Fibroblast of mammary gland (primary cell): Measurements from ENCODE around the gene VAC14.
A peak's percentile ranks its signal among the peaks of the same experiment; 100 is the strongest.

ENCODE experiments used
- DNase-seq: peaks from one replicate; pipeline ENCODE4 v3.0.0-alpha.2; 2010; ENCODE audit warnings: low read depth
- H3K4me3 ChIP-seq: 2 replicates; pipeline ENCODE4 v1.5.1; 2011; ENCODE audit warnings: low read depth, mild to moderate bottlenecking, low read length, moderate library complexity; ENCODE audit not compliant: control insufficient read depth
- TF ChIP-seq, protein P1 (sequence below): conservative IDR thresholded peaks from 2 replicates; pipeline ENCODE4 v1.5.1; 2011; ENCODE audit warnings: low read depth, low read length, inconsistent platforms; ENCODE audit not compliant: control insufficient read depth, insufficient read depth

VAC14 gene

DNA sequence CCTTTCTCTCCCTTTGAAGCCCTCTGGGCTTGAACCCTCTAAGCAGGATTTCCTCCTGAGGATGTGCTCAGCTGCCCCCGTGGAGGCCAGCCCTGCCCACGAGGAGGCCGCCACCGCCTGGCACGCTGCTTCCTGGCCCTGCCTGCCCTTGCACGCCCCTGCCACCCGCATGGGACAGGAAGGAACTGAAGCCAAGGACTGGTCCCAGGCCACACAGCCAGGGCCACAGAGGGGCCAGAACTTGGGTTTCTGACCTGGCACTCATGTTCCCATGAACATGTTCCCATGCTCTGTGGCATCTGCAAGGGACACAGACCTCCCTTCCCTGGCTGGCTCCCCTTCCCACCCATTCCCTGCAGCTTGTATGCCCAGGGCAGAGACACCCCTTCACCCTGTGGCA lies 91.0 kb downstream of the VAC14 start:
- TF ChIP-seq, protein P1, sequence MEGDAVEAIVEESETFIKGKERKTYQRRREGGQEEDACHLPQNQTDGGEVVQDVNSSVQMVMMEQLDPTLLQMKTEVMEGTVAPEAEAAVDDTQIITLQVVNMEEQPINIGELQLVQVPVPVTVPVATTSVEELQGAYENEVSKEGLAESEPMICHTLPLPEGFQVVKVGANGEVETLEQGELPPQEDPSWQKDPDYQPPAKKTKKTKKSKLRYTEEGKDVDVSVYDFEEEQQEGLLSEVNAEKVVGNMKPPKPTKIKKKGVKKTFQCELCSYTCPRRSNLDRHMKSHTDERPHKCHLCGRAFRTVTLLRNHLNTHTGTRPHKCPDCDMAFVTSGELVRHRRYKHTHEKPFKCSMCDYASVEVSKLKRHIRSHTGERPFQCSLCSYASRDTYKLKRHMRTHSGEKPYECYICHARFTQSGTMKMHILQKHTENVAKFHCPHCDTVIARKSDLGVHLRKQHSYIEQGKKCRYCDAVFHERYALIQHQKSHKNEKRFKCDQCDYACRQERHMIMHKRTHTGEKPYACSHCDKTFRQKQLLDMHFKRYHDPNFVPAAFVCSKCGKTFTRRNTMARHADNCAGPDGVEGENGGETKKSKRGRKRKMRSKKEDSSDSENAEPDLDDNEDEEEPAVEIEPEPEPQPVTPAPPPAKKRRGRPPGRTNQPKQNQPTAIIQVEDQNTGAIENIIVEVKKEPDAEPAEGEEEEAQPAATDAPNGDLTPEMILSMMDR = no peak
- no peak overlapping the region for H3K4me3 ChIP-seq
- no peak for DNase-seq

DNA sequence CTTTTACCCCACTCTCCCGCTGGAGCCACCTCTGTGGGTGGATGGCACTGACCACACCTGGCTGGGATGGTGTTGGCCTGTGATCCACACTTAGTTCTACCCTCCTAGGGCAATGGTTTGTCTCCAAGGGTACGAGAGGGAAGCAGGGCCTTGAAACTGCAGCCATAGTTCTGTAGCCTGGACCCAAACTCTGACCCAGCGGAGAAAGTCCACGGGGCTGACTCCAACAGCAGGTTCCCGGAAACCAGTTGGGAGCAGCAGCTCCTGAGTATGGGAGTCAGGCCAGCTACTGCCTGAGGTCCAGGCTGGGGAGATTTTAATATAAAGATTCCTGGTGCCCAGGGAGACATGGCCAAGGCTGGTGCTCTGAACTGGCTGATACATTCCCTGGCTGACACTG lies 91.5 kb downstream of the VAC14 start:
- H3K4me3 ChIP-seq = no peak overlapping the region
- TF ChIP-seq, protein P1 = no peak
- DNase-seq = no peak

DNA sequence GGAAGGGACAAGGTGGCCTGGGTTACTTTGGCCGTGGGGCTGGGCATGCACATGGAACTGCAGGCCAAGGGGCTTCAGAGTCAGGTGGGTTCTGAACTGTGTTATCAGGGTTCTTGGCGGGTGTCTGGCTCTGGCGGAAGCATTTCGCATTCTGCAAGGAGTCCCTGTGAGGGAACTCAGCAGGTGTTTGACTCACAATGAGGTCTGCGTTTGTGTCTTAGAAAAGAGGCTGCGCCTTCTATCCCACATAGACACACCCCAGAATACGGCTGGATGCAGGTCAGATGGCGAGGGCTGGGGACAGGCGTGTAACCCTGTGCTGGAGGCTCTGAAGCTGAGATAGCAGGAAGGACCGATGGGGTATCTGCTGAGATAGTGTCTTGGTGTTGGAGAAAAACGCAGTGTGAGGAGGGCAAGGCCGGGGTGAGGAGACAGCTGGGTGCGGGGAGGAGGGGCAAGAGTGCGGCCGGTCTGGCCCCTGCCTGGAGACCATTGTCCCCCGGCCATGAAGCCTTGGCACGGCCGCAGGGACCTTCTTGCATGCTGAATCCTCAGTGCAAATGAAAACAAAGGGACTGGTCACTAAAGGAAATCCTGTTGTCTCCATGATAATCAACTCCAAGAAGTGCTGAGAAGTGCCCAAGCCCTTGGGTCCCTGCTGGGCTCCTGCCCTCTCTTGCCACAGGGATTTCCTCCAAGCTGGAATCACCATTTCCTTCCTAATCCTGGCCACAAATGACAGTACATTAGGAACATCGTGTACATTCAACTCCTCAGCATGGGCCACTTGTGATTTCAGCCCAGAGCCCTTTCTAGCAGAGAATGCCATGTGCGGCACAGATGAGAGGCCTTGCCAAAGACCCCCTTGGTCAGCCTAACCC lies 92.4 kb downstream of the VAC14 start:
- TF ChIP-seq, protein P1 = no peak
- DNase-seq = no peak
- H3K4me3 ChIP-seq = no peak overlapping the region

DNA sequence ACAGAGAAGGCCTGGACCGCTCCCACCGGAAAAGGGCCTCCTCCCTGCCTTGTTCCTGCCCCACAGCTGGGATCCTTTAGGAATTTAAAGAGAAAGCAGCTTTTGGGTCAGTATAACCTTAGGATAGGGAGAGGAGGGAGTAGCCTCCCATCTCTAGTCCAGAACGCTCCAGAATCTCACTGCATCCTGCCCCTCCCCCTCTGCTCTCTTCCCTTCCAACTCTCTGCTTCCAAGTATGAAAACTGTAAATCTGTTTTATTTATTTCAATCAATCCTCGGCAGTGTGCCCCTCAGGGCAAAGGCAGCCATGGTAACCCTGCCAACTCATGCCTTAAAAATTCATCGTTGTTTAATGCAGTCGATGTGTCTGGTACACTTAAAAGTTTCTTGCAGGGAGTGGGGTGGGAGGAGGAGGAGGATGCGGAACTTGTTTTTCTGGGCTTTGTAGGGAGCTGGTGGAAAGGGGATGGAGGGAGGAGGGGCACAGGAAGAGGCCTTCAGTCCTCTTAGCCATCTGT lies 94.0 kb downstream of the VAC14 start:
- peak; percentile 69 for DNase-seq
- H3K4me3 ChIP-seq = no peak overlapping the region
- TF ChIP-seq, protein P1 = no peak

DNA sequence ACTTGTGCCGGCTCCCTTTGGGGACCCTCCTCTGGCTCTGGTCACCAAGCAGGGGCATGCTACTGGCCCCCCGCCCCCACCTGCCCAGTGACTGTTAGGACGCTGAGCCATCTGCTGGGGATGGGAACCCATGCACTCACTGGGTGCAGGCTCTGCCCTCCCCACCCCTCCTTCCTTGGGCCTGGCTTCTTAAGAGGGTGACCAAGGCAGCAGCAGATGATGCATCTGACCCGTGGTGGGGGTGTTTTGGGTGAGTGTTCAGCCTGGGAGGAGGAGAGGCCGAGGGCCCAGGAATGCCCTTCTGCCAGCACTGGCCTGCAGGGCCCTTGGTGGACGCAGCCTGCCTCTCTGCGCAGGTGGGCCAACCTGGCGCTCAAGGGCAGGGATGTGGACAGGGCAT lies 95.9 kb downstream of the VAC14 start:
- no peak overlapping the region for H3K4me3 ChIP-seq
- DNase-seq = peak; percentile 32
- TF ChIP-seq, protein P1 = no peak

DNA sequence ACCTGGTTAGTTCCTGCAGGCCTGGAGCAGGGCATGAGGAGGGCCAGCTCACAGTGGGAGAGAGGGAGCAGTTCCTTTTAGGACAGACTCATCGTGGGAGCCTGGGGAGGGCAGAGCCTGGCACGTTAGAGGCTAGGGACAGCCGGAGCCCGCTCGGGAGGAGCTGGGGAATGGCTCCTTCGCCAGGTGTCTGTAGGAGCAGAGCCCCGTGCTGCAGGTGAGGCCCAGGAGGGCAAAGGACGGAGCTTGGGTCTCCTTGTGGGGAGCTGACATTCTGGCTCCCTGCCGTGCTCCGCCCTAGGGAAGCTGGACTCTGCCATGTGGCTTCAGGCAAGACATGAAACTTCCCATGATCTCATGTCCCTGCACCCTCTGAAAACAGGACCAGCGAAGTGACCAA lies 96.4 kb downstream of the VAC14 start:
- no peak for DNase-seq

More for the DNA sequence above, 96.4 kb downstream of the VAC14 start:
- no peak overlapping the region for H3K4me3 ChIP-seq
- TF ChIP-seq, protein P1 = no peak
